Measurements from ENCODE around the gene IL18. TPM values are rescaled to one million over a fixed set of nuclear protein-coding genes. Genes with fewer than 3 reads are reported as not detected.

The IL18 gene
- total RNA-seq, 1 experiment from 2014 or later = 0.74 TPM

GRCh38 chr11:112175599-112175952 lies 11.7 kb upstream of the IL18 start:
- no peak for TF ChIP-seq SMAD3 (CRISPR knock-in tag; IDR thresholded peaks at IDR 0.05; ENCODE audit: borderline replicate concordance)
- no peak for TF ChIP-seq IRF2 (CRISPR knock-in tag; IDR thresholded peaks at IDR 0.05; ENCODE audit: borderline replicate concordance, low read depth)
- TF ChIP-seq ZMAT4 (CRISPR knock-in tag; IDR thresholded peaks at IDR 0.05) = no peak
- TF ChIP-seq HMGA2 (CRISPR knock-in tag; IDR thresholded peaks at IDR 0.05) = no peak
- no peak for TF ChIP-seq TEAD4 (CRISPR knock-in tag; IDR thresholded peaks at IDR 0.05)
- TF ChIP-seq ERG (CRISPR knock-in tag; IDR thresholded peaks at IDR 0.05) = no peak
- TF ChIP-seq NFE2L1 (CRISPR knock-in tag; IDR thresholded peaks at IDR 0.05) = no peak
- TF ChIP-seq MXD4 (CRISPR knock-in tag; IDR thresholded peaks at IDR 0.05; ENCODE audit: borderline replicate concordance) = no peak
- no peak for TF ChIP-seq NR2C2 (CRISPR knock-in tag; IDR thresholded peaks at IDR 0.05)
- no peak for TF ChIP-seq ETV6 (CRISPR knock-in tag; IDR thresholded peaks at IDR 0.05)
- no peak for TF ChIP-seq CREM (CRISPR knock-in tag; IDR thresholded peaks at IDR 0.05)
- no peak for TF ChIP-seq E2F1 (CRISPR knock-in tag; IDR thresholded peaks at IDR 0.05)
- no peak for TF ChIP-seq NR1H2 (CRISPR knock-in tag; IDR thresholded peaks at IDR 0.05)
- TF ChIP-seq PRRX2 (CRISPR knock-in tag; IDR thresholded peaks at IDR 0.05) = no peak
- no peak for TF ChIP-seq ZNF396 (CRISPR knock-in tag; IDR thresholded peaks at IDR 0.05; ENCODE audit: borderline replicate concordance)
- peak overlapping the region; percentile 58 for H3K4me3 Mint-ChIP-seq
- H3K9me3 Mint-ChIP-seq = no peaks in the 10 kb centered on the region
- H3K27me3 Mint-ChIP-seq (ENCODE audit: low read depth) = no peaks in the 10 kb centered on the region
- CTCF ChIA-PET = interaction anchor here (0.7 to 1.3 kb wide), 14 partner anchors 9 to 249 kb away, joined by 3 to 12 read pairs (median 4); partner anchors contain the start of genes IL18, SDHD, TEX12 and TIMM8B
- ATAC-seq (no peak; the same call in 1 of the 2 replicates), DNase-seq (ENCODE audit: low spot score) (no peak)
- POLR2A ChIA-PET = no interaction called here
- no peak overlapping the region for H3K27ac Mint-ChIP-seq
- no peaks in the 10 kb centered on the region for H3K4me1 Mint-ChIP-seq
- H3K36me3 Mint-ChIP-seq = no peaks in the 10 kb centered on the region

- peak; percentile 69 for DNase-seq (ENCODE audit: low spot score)
- Mint-ChIP-seq H3K4me1 (no peaks in the 10 kb centered on the region), H3K9me3 (no peaks in the 10 kb centered on the region), H3K27ac (no peak within 1 kb of the TSS), H3K36me3 (no peaks in the 10 kb centered on the region), H3K4me3 (peak within 1 kb of the TSS; percentile 58), H3K27me3 (ENCODE audit: low read depth) (no peaks in the 10 kb centered on the region)
- TF ChIP-seq CTCF (IDR thresholded peaks at IDR 0.05) (peak; percentile 58), MXD4 (CRISPR knock-in tag; IDR thresholded peaks at IDR 0.05; ENCODE audit: borderline replicate concordance) (no peak)
- ChIA-PET POLR2A (no interaction called here), CTCF (interaction anchor here (0.6 to 1.3 kb wide), 15 partner anchors 9 to 248 kb away, joined by 3 to 12 read pairs (median 4); partner anchors contain the start of genes IL18, SDHD, TEX12 and TIMM8B)
- ATAC-seq = peak; percentile 95
Measured at GRCh38 chr11:112174789-112175598, 11.1 kb upstream of the IL18 start, which contains the start of gene BCO2. Gene BCO2 (plus strand): TSS chr11:112175512. CDS start chr11:112175602, 90 bp downstream.

GRCh38 chr11:112173152-112173551 lies 9.3 kb upstream of the IL18 start:
- POLR2A ChIA-PET = no interaction called here
- CTCF ChIA-PET = interaction anchor here (1.2 kb wide), 2 partner anchors 9 to 59 kb away, joined by 3 to 5 read pairs; partner anchors contain the start of gene IL18
- DNase-seq (ENCODE audit: low spot score) (no peak), ATAC-seq (no peak)
- Mint-ChIP-seq H3K27me3 (ENCODE audit: low read depth) (no peaks in the 10 kb centered on the region; the same call in 1 of the 2 replicates), H3K4me1 (no peaks in the 10 kb centered on the region), H3K36me3 (no peaks in the 10 kb centered on the region), H3K27ac (no peak overlapping the region), H3K4me3 (no peak overlapping the region), H3K9me3 (no peaks in the 10 kb centered on the region)
- TF ChIP-seq ELF4 (CRISPR knock-in tag; IDR thresholded peaks at IDR 0.05; ENCODE audit: low read depth) = no peak

All from WTC11 (cell line).